Endometrium (tissue), 2 donors: Measurements from ENCODE around the gene ITGAD.

Source experiments
- FAIRE-seq: peaks from 2 replicates; lab custom pipeline; 2012; peaks lifted over from hg19 to GRCh38; lab: Jason Lieb, UNC
- donor health status: control.
- donor health status: control.

Gene ITGAD

DNA sequence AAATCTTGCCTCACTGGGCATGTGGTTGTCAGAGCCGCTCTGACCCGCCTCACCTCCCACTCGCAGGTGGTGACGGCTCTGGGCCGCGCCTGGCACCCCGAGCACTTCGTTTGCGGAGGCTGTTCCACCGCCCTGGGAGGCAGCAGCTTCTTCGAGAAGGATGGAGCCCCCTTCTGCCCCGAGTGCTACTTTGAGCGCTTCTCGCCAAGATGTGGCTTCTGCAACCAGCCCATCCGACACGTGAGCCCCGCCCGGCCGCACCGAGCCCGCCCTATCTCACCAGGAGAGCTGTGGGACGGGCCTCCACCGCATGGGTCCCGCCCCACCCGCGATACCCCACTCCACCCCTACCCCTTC is 82.8 kb downstream of the ITGAD start:
- no peak for FAIRE-seq
